IPS-18c (cell line): Measurements from ENCODE around the gene SERINC5.

Experiments used
- H3K4me3 ChIP-seq: 2 replicates; pipeline ENCODE4 v1.7.0; 2013; ENCODE audit warnings: low read depth, mild to moderate bottlenecking, low read length, moderate library complexity; ENCODE audit not compliant: insufficient read depth
- H3K9me3 ChIP-seq: one replicate; pipeline ENCODE4 v1.6.1; 2013; ENCODE audit warnings: mild to moderate bottlenecking, low read length, moderate library complexity; ENCODE audit not compliant: control insufficient read depth, insufficient read depth

Gene SERINC5

DNA sequence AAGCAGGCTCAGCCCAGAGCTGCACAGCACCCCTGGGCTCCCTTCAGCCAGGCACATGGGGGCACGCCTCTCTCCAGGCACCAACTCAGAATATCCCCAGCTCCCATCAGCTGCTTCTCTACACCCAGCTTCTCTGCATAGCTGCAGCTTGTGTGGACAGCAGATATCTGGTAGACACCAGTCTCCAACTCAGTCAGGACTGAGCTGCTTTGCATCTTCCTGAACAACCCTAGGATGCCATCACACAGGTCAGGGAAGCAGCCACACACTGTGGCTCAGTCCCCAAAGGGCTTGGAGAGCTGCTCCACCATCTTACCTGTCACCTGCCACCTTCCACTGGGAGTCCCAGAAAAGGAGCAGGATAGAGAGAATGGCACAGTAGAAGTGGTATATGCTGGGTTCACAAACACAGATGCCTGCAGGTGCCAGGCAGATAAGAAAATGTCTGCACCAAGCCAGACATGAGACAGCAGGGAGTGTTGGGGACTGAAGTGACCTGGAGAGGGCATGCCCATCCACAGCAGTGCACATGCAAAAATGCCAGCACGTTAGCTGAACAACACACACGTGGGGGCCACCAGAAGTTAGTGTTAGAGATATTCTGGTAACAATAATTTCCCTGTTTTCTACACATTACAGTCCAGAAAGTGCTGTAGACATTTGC lies 178.7 kb downstream of the SERINC5 start:
- H3K4me3 ChIP-seq = no peak overlapping the region
- H3K9me3 ChIP-seq = no peaks in the 10 kb centered on the region

DNA sequence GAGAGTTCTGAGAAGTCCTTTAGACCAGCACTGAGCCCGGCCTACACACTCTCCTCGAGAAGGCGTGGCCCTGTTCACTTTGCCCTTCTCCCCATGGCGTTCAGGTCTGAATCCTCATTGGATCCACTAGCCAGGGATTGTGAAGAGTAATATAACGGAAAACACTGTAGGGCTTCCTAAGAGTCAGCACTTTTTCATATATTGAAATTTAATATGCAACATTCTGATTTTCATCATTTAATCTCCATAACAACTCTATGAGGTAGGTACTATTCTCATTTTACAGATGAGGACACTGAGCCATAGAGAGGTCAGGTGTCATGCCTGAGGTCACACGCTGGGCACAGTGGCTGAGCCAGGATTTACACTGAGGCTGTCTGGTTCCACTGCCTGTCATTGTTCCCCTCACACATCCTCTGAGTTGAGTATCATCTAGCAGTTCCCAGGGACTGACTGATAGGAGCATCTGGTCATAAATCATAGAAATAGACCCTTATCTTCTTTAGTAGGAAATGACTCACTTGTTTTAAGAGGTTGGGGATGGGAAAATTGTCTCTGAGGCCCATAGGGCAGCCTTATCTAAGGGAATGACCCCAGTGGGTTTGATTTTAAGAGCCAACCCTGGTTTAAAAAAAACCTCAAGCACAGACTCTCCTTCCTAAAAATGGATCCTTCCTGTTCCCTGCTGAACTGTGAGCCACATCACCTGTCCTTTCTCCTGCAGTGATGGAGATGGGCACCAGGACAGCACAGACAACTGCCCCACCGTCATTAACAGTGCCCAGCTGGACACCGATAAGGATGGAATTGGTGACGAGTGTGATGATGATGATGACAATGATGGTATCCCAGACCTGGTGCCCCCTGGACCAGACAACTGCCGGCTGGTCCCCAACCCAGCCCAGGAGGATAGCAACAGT lies 179.5 kb downstream of the SERINC5 start:
- Histone ChIP-seq H3K4me3 (no peak overlapping the region), H3K9me3 (no peaks in the 10 kb centered on the region)

DNA sequence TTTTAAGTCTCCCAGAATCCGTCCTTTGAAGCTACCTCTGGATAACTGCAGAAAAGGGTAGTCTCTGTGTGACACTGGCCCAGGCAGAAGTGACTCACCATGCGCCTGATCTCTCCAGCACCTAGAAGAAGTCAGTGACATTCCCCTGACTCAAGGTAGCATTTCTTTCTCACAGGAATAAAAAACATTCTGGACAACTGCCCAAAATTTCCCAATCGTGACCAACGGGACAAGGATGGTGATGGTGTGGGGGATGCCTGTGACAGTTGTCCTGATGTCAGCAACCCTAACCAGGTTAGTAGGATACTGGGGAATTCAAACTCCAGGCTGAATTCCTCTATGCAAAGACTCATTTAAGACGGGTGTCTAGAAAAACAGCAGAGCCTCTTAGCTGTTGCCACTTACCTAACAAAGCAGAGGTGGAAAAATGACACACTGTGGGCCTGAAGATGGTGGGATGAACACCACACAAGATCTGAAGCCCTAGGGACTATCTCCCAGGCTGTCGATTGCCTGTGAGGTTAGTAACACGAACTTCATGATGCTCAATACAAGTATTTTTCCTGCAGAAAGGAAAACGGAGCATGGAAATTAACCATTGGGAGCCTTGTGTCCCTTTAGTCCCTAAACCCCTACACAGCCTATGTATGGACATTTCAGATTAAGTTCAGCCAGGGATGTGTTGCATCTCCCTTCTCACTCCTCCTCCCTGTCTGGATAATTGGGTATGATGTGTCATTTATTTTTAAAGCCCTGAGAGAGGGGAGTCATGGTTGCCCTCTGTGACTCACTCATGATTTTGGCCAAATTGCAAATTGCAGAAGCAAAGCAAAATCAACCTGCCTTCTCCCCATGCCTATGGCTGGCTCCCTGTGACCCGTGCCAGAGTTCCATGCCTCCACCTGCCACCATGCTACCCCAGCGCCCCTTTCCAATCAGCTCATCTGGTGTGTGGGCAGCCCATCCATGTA lies 183.5 kb downstream of the SERINC5 start:
- no peaks in the 10 kb centered on the region for H3K9me3 ChIP-seq
- no peak overlapping the region for H3K4me3 ChIP-seq

DNA sequence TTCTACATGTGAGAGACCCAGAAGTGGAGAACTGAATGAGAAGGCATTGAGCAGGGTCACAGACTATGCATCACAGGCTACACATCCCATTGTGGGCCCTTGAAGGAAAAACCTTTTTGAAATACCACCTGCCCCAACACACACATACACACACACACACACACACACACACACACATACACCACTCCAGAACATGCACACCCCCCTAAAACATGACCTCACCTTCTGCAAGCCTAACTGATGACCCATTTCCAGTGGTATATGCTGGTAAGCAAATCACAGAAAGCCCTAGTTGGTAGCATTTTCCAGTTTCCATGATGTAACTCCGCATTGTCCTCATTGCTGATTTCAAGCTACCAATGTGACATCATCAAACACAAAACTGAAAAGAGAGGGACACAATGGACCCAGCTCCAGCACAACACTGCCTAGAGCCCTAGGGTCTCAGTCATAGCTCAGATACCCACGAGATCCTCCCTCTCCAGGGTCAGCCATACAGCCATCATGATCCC lies 184.3 kb downstream of the SERINC5 start:
- Histone ChIP-seq H3K4me3 (no peak overlapping the region), H3K9me3 (no peaks in the 10 kb centered on the region)

DNA sequence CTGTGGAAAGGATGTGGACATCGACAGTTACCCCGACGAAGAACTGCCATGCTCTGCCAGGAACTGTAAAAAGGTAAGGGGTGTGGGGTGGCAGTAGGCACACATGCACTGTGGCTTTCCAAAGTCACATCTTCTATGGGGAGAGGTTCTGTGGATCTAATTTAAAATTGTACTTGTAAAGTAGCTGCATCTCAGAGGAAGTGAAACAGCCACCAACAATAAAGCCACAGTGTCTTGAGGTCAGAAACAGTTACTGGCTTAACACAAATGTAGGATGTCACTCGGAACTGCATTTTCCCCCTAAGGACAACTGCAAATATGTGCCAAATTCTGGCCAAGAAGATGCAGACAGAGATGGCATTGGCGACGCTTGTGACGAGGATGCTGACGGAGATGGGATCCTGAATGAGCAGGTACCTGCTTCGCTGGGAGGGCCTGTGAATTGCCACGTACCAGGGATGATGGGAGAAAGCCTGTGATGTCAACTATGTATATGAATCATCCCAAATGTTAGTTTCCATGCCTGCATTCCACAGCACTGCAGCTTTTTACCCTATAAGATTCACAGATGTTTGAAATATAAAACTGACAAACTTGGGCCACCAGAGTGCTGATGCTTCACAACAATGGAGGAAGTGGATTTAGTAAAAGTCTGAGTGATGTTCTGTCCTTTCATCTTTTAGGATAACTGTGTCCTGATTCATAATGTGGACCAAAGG lies 185.4 kb downstream of the SERINC5 start:
- Histone ChIP-seq H3K9me3 (no peaks in the 10 kb centered on the region), H3K4me3 (no peak overlapping the region)

DNA sequence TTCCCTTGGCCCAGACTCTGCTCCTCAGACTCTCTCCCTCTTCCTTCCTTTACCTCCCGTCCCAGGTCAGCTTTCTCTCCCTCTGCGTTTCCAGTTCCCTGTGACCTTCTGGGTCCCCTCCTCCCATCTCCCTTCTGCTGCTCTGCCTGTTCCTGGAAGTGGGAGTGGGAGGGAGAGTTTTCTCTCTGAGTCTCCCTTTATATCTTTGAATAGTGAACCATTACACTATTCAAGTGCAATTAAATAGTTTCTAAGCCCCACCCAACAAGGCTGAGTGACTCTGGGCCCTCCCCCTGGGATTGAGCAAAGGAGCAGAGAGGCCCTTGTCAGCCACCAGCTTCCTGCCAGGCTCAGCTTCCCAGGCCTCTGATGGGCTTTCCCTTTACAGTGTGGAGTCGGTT lies 185.9 kb downstream of the SERINC5 start:
- no peaks in the 10 kb centered on the region for H3K9me3 ChIP-seq
- H3K4me3 ChIP-seq = no peak overlapping the region

DNA sequence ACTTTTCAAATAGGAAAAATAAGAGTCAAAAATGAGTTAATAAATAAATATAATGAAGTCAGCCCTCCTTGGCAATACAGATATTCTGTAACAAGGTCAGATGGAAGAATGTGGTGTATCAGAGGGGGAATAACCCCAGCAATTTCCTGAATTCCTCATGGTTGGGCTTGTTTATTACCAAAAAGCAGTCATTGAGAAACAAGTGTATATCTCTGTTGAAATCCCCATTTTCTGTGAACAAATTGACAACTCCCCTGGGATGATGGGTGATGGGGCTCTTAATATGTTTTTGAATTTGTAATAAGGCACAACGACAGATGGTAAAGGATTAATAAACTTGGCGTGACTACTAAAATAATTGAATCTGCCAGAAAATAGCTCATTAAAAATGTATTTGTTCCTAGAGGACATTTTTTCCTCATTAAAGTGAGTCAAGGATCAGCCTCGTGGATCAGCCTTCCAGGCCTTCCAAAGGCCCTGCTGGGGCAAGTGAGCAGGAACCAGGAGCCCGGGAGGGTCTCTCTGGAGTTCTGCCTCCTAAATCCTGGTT lies 186.5 kb downstream of the SERINC5 start:
- no peaks in the 10 kb centered on the region for H3K9me3 ChIP-seq
- H3K4me3 ChIP-seq = no peak overlapping the region

DNA sequence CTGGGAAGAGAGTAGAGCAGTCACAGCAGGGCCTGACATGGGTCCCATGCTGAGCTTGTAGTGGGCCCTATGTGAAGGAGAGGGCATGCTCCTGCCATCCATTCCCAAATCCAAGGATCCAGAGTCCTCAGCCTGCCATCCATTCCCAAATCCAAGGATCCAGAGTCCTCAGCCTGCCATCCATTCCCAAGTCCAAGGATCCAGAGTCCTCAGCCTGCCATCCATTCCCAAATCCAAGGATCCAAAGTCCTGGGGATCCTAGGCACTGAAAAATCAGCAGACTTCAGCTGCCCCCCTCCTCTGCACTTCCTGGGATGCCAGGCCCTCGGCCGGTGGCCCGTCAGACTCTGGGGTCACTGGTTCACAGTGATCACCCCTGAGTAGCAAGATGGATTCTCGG lies 187.1 kb downstream of the SERINC5 start:
- Histone ChIP-seq H3K9me3 (no peaks in the 10 kb centered on the region), H3K4me3 (no peak overlapping the region)

DNA sequence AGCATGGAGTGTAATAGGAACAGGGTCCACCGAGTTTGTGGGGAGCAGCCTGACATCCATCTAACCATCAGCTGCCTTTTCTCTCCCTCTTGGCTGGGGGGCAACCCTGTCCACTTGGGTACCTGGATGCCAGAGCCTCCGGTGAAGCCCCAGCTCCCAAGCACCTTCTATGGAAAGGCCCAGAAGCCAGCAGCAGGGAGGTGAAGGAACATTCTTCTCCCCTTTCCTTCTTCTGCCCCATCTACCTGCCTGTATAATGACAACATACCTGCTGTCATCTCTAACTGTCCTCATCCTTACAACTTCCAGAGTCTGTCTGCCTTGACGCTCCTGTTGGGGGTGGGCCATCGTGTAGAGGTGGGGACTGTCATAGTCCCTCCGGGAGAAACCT lies 187.6 kb downstream of the SERINC5 start:
- H3K9me3 ChIP-seq = no peaks in the 10 kb centered on the region
- H3K4me3 ChIP-seq = no peak overlapping the region

DNA sequence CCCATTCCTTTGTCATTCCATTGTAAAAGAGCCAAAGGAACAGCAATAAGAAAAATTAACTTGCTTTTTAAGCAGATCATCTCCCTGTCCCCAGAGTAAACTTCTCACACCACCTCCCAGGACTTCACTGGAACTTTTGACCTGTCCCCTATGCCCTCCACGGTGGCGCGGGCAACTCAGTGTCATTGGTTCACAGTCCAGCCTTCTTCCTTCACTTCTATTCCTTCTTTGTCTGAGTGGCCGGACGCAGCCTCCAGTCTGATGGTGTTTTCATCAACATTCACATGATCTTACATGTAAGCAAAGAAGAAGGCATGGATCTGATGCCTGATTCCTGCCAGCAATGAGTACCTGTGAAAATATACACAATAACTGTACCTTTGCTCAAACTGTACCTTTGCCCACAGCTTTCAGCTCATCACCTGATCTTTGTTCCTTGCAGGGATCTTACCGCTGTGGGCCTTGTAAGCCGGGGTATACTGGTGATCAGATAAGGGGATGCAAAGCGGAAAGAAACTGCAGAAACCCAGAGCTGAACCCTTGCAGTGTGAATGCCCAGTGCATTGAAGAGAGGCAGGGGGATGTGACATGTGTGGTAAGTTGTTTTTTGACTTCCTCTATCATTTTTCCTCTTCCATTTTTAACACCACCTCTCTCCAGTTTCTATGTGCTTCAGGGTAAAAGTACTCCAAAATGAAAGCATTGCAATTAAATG lies 188.2 kb downstream of the SERINC5 start:
- no peaks in the 10 kb centered on the region for H3K9me3 ChIP-seq
- H3K4me3 ChIP-seq = no peak overlapping the region

DNA sequence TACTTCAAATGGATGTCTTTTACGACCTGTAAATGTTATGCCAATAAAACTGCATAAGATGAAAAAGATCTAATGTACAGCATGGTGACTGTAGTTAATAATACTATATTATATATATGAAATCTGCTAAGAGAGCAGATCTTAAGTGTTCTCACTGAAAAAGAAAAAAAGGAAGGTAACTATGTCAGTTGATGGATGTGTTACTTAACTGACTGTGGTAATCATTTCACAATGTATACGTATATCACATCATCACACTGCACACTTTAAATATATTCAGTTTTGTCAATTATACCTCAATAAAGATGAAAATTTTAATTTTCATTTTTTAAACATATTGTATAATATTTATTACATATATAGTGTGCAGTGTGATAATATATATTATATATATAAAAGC lies 188.8 kb downstream of the SERINC5 start:
- Histone ChIP-seq H3K4me3 (no peak overlapping the region), H3K9me3 (no peaks in the 10 kb centered on the region)

DNA sequence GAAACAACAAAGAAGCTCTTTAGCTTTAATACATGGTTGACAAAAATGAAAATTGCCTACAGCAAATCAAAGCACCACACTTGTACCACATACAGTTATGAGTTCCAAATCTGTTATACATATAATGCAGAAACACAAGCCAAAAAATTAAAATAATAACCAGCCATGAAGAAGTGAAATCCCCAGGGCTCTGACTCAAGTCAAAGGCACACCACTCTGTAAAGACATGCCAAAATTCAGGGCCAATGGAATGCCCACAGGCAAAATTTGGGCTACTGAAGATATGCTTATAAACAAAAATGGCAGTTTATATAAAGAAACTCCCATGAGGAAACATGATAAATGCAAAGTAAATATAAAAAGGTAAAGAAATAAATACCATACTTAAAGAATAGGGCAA lies 191.7 kb downstream of the SERINC5 start:
- Histone ChIP-seq H3K9me3 (no peaks in the 10 kb centered on the region), H3K4me3 (no peak overlapping the region)
